HEK293 (cell line): ENCODE measurements around the gene CARD10.

Experiments used
- CTCF ChIA-PET: fragments of 350-600 bp; formaldehyde crosslinking; extraction: SDS; loops from one replicate; lab custom pipeline; 2021; ENCODE audit warnings: antibody characterized with exemption; lab: Yijun Ruan, JAX
- POLR2A ChIA-PET: fragments of 300-600 bp; formaldehyde crosslinking; extraction: SDS; loops from one replicate; lab custom pipeline; 2020; ENCODE audit warnings: antibody characterized with exemption, inconsistent platforms; lab: Yijun Ruan, JAX
- H3K27ac ChIP-seq: fragments of 200-500 bp; sonication (Bioruptor generic); 2 replicates; pipeline ENCODE4 v1.5.1; 2014; ENCODE audit warnings: low read depth, low read length, control low read depth, inconsistent platforms; ENCODE audit errors: extremely low read depth
- H3K36me3 ChIP-seq, 2 experiments: fragments of 200-500 bp in 1 of 2; sonication (Bioruptor generic) in 1 of 2; 1 replicate in 1 of 2; 2 replicates in 1 of 2; pipeline ENCODE4 v1.5.1; 2014 to 2017; ENCODE audit warnings: inconsistent platforms in 2 of 2, low read length in 2 of 2; ENCODE audit not compliant: control insufficient read depth in 2 of 2, insufficient read depth in 1 of 2
- H3K4me1 ChIP-seq: fragments of 200-500 bp; sonication (Bioruptor generic); 2 replicates; pipeline ENCODE4 v1.5.1; 2014; ENCODE audit warnings: mild to moderate bottlenecking, low read length, inconsistent platforms; ENCODE audit not compliant: control insufficient read depth, insufficient read depth
- H3K4me3 ChIP-seq: 2 replicates; pipeline ENCODE4 v1.5.1; 2011; ENCODE audit warnings: low read depth, mild to moderate bottlenecking, control low read depth, low read length, moderate library complexity
- H3K9me3 ChIP-seq: fragments of 200-500 bp; sonication (Bioruptor generic); 2 replicates; pipeline ENCODE4 v1.5.1; 2014; ENCODE audit warnings: low read depth, low read length, inconsistent platforms; ENCODE audit not compliant: control insufficient read depth, insufficient read depth
- GLIS2 ChIP-seq: fragments of 450-650 bp; formaldehyde crosslinking; IDR thresholded peaks from 2 replicates; pipeline ENCODE4 v1.5.1; 2016; ENCODE audit warnings: missing biosample characterization, missing genetic modification characterization
- MZF1 ChIP-seq: fragments of 450-650 bp; formaldehyde crosslinking; IDR thresholded peaks from 2 replicates; pipeline ENCODE4 v1.5.1; 2017; ENCODE audit warnings: missing biosample characterization, missing genetic modification characterization, borderline replicate concordance
- PRDM1 ChIP-seq: fragments of 450-650 bp; formaldehyde crosslinking; IDR thresholded peaks from 2 replicates; pipeline ENCODE4; 2016; ENCODE audit warnings: missing biosample characterization, missing genetic modification characterization
- ZBTB20 ChIP-seq: fragments of 450-650 bp; formaldehyde crosslinking; IDR thresholded peaks from 2 replicates; pipeline ENCODE4 v1.5.1; 2016; ENCODE audit warnings: missing biosample characterization, missing genetic modification characterization
- ZBTB21 ChIP-seq: fragments of 450-650 bp; formaldehyde crosslinking; IDR thresholded peaks from 2 replicates; pipeline ENCODE4 v1.5.1; 2017; ENCODE audit warnings: missing biosample characterization, missing genetic modification characterization
- ZIC2 ChIP-seq: fragments of 450-650 bp; formaldehyde crosslinking; IDR thresholded peaks from 2 replicates; pipeline ENCODE4 v1.5.1; 2016; ENCODE audit warnings: missing biosample characterization, missing genetic modification characterization
- ZNF214 ChIP-seq: fragments of 450-650 bp; formaldehyde crosslinking; IDR thresholded peaks from 2 replicates; pipeline ENCODE4 v1.5.1; 2017; ENCODE audit warnings: missing biosample characterization, mild to moderate bottlenecking, missing genetic modification characterization, borderline replicate concordance
- ZNF341 ChIP-seq: fragments of 450-650 bp; formaldehyde crosslinking; IDR thresholded peaks from 2 replicates; pipeline ENCODE4; 2016; ENCODE audit warnings: low read depth, missing biosample characterization, missing genetic modification characterization
- ZNF394 ChIP-seq: fragments of 450-650 bp; formaldehyde crosslinking; IDR thresholded peaks from 2 replicates; pipeline ENCODE4 v1.5.1; 2016; ENCODE audit warnings: missing biosample characterization, missing genetic modification characterization, mild to moderate bottlenecking, moderate library complexity, borderline replicate concordance
- ZNF571 ChIP-seq: fragments of 450-650 bp; formaldehyde crosslinking; IDR thresholded peaks from 2 replicates; pipeline ENCODE4 v1.5.0; 2017; ENCODE audit warnings: missing biosample characterization, missing genetic modification characterization
- ZNF664 ChIP-seq: fragments of 450-650 bp; formaldehyde crosslinking; IDR thresholded peaks from 2 replicates; pipeline ENCODE4 v1.5.1; 2016; ENCODE audit warnings: missing biosample characterization, missing genetic modification characterization
- ZXDB ChIP-seq: fragments of 450-650 bp; formaldehyde crosslinking; IDR thresholded peaks from 2 replicates; pipeline ENCODE4 v1.5.1; 2016; ENCODE audit warnings: missing biosample characterization, missing genetic modification characterization
- TF ChIP-seq, protein P1 (sequence below): fragments of 450-650 bp; formaldehyde crosslinking; IDR thresholded peaks from 2 replicates; pipeline ENCODE4 v1.5.1; 2016; ENCODE audit warnings: missing biosample characterization, missing genetic modification characterization
- TF ChIP-seq, protein P2 (sequence below): fragments of 450-650 bp; formaldehyde crosslinking; IDR thresholded peaks from 2 replicates; pipeline ENCODE4 v1.5.1; 2016; ENCODE audit warnings: missing biosample characterization, missing genetic modification characterization
- TF ChIP-seq, protein P3 (sequence below): fragments of 450-650 bp; formaldehyde crosslinking; IDR thresholded peaks from 2 replicates; pipeline ENCODE4 v1.5.1; 2016; ENCODE audit warnings: missing biosample characterization, missing genetic modification characterization

The CARD10 gene

DNA sequence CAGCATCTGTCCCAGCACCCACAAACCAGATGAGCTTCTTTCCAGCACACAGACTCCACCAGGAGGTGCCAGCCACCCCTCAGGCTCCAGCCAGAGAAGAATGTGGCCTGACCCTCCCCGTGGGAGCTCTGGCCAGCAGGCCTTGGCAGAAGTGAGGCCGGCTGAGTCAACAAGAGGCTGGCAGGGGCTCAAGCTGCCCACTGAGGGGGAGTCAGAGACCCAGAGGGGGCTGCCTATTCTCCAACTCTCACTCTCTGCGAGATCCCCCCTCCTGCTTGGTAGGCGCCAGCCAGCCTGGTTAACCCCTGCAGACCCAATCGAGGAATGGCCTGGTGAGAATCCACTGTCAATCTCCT, 30.5 kb upstream of the CARD10 start:
- H3K9me3 ChIP-seq, result no peaks in the 10 kb centered on the region
- H3K4me1 ChIP-seq, result no peaks in the 10 kb centered on the region
- no peak overlapping the region for H3K27ac ChIP-seq
- TF ChIP-seq, protein P1, sequence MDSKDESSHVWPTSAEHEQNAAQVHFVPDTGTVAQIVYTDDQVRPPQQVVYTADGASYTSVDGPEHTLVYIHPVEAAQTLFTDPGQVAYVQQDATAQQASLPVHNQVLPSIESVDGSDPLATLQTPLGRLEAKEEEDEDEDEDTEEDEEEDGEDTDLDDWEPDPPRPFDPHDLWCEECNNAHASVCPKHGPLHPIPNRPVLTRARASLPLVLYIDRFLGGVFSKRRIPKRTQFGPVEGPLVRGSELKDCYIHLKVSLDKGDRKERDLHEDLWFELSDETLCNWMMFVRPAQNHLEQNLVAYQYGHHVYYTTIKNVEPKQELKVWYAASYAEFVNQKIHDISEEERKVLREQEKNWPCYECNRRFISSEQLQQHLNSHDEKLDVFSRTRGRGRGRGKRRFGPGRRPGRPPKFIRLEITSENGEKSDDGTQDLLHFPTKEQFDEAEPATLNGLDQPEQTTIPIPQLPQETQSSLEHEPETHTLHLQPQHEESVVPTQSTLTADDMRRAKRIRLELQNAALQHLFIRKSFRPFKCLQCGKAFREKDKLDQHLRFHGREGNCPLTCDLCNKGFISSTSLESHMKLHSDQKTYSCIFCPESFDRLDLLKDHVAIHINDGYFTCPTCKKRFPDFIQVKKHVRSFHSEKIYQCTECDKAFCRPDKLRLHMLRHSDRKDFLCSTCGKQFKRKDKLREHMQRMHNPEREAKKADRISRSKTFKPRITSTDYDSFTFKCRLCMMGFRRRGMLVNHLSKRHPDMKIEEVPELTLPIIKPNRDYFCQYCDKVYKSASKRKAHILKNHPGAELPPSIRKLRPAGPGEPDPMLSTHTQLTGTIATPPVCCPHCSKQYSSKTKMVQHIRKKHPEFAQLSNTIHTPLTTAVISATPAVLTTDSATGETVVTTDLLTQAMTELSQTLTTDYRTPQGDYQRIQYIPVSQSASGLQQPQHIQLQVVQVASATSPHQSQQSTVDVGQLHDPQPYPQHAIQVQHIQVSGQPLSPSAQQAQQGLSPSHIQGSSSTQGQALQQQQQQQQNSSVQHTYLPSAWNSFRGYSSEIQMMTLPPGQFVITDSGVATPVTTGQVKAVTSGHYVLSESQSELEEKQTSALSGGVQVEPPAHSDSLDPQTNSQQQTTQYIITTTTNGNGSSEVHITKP, result peak; percentile 29; the same call in 1 of the 2 replicates
- peak; percentile 66 for TF ChIP-seq ZIC2 (tag by site-specific recombination)
- TF ChIP-seq, protein P2, sequence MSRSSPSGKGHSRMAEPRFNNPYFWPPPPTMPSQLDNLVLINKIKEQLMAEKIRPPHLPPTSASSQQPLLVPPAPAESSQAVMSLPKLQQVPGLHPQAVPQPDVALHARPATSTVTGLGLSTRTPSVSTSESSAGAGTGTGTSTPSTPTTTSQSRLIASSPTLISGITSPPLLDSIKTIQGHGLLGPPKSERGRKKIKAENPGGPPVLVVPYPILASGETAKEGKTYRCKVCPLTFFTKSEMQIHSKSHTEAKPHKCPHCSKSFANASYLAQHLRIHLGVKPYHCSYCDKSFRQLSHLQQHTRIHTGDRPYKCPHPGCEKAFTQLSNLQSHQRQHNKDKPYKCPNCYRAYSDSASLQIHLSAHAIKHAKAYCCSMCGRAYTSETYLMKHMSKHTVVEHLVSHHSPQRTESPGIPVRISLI, result no peak
- CTCF ChIA-PET, result interaction anchor here (1.3 to 16.7 kb wide), 6 partner anchors 8 to 57 kb away, joined by 4 to 608 read pairs (median 12); partner anchors contain the start of gene CDC42EP1
- H3K36me3 ChIP-seq, result no peaks in the 10 kb centered on the region
- POLR2A ChIA-PET, result interaction anchor here (0.6 to 1.4 kb wide), 2 partner anchors 12 to 55 kb away, joined by 4 to 8 read pairs; no protein-coding TSS in a partner anchor
- no peak overlapping the region for H3K4me3 ChIP-seq

DNA sequence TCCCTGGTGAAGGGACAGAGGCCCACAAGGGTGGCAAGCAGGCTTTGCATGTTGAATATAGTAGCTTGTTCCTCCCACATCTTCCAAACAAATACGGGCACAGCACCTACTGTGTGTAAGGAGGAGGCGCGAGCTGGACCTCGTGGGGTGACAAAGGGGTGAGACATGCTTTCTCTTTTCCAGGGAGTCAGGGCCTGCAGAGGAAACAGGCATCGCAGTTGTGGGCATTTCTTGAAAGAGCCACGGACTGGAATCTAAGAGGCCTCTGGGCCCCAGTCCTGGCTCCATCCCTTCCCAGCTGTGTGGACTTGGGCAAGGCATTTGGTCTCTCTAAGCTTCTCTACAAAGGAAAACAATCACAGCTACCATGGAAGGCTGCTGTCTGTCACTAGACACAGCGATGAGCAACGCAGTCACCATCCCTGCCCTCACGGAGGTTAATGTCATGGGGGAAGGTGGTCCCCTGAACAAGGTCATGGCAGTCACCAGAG, 28.1 kb upstream of the CARD10 start:
- Histone ChIP-seq H3K27ac (no peak overlapping the region), H3K36me3 (no peaks in the 10 kb centered on the region), H3K4me1 (no peaks in the 10 kb centered on the region), H3K9me3 (no peaks in the 10 kb centered on the region), H3K4me3 (no peak overlapping the region)
- CTCF ChIA-PET, result interaction anchor here (0.5 to 16.7 kb wide), 8 partner anchors 19 to 316 kb away, joined by 3 to 608 read pairs (median 4); partner anchors contain the start of genes GGA1 and LGALS2
- POLR2A ChIA-PET, result interaction anchor here (0.5 to 2.3 kb wide), 6 partner anchors 13 to 61 kb away, joined by 3 to 8 read pairs (median 4); partner anchors contain the start of genes CDC42EP1 and GGA1
- peak; percentile 57; the same call in 1 of the 2 replicates for TF ChIP-seq ZNF394 (tag by site-specific recombination)
- TF ChIP-seq, protein P3, sequence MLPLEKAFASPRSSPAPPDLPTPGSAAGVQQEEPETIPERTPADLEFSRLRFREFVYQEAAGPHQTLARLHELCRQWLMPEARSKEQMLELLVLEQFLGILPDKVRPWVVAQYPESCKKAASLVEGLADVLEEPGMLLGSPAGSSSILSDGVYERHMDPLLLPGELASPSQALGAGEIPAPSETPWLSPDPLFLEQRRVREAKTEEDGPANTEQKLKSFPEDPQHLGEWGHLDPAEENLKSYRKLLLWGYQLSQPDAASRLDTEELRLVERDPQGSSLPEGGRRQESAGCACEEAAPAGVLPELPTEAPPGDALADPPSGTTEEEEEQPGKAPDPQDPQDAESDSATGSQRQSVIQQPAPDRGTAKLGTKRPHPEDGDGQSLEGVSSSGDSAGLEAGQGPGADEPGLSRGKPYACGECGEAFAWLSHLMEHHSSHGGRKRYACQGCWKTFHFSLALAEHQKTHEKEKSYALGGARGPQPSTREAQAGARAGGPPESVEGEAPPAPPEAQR (tag by site-specific recombination), result no peak

DNA sequence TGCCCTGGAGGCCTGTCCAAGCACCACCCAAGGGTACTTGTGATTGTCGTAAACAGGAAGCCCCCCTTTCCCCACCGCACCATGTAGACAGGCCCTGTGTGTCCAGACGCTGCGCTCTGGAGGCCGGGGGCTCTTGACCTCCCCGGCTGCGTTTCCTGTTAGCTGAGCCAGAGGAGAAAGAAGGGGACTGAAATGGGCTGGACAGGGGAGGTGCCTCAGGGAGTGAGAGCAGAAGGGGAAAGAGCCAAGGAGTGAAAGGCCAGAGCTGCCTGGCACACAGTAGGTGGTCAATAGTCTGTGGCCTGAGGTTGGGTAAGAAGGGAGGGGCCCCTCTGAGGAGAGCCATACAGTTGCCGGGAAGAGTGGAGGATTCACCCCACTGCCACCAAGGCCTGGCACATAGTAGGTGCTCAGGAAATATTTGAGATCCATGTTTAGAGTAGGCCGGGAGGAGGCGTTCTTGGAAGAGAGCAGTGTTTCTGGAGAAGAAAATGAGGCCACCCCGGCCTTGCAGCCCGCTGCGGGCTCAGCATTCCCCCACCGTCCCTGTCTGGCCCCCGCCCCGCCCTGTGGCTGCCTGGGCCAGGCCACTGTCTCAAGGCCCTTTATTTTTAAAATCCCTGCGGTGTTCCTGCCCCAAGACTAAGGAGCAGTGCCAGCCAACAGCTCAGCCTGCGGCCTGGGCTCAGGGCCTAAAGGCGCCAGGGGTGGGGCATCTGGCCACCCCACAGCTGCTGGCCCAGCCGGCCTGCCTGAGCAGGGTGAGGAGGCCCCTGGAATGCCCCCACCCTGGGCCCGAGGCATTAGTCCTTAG, 27.4 kb upstream of the CARD10 start:
- CTCF ChIA-PET, result interaction anchor here (0.6 to 16.7 kb wide), 8 partner anchors 10 to 135 kb away, joined by 3 to 608 read pairs (median 6); partner anchors contain the start of genes GGA1 and LGALS2
- H3K9me3 ChIP-seq, result no peaks in the 10 kb centered on the region
- POLR2A ChIA-PET, result interaction anchor here (0.7 to 2.3 kb wide), 6 partner anchors 14 to 62 kb away, joined by 3 to 8 read pairs (median 3); partner anchors contain the start of genes CDC42EP1 and GGA1
- H3K27ac ChIP-seq, result no peak overlapping the region
- H3K4me1 ChIP-seq, result peaks cover 3% of the 10 kb centered on the region; the same call in 1 of the 2 replicates
- H3K4me3 ChIP-seq, result no peak overlapping the region
- TF ChIP-seq ZBTB20 (no peak), ZNF341 (tag by site-specific recombination) (peak; percentile 66; the same call in 1 of the 2 replicates), ZNF571 (no peak), ZNF664 (peak; percentile 77; the same call in 1 of the 2 replicates), ZNF214 (no peak), ZXDB (tag by site-specific recombination) (no peak), MZF1 (tag by site-specific recombination) (no peak), ZBTB21 (no peak), GLIS2 (tag by site-specific recombination) (0 out of 2 replicates have a peak, but pooled peaks have one; percentile 4), PRDM1 (peak; percentile 54)
- no peaks in the 10 kb centered on the region for H3K36me3 ChIP-seq
